ENCODE measurements around the gene DISP2. TPM values are rescaled to one million over a fixed set of nuclear protein-coding genes. Genes with fewer than 3 reads are reported as not detected.

Gene DISP2
- total and polyA plus RNA-seq, 9 of the 15 experiments (the other 6 are each of a cell fraction or from before 2014, with no cell fraction given) = 0.06 to 0.89 (median 0.15) TPM; not detected in 1

DNA sequence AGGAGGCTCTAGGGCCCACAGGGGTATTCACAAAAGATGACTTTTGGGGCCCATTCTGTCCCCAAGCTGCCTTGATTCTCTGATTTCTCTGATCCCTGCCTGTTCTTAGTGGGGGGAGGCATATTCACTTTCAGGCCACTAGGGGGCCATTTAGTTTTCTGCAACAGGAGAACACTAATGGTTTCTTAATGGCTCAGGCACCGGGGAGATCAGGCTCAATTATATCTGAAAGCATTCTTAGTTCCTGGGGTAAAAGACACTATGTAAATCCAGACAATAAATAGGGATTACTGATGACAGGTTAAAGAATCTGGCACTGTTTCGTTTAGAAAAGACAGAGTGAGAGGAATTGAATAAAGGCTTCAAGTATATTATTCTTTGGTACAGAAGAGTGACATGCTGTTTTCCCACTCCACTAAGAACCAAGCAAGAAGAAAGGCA is 37.1 kb upstream of the DISP2 start (continued):
- no peak for TF ChIP-seq TOE1 (IDR thresholded peaks at IDR 0.05; ENCODE audit: borderline replicate concordance)
- TF ChIP-seq TOE1 (CRISPR knock-in tag; IDR thresholded peaks at IDR 0.05; ENCODE audit: borderline replicate concordance, low read depth) = no peak
- TF ChIP-seq TCFL5 (CRISPR knock-in tag; conservative IDR thresholded peaks at IDR 0.05) = no peak
- no peak for TF ChIP-seq NBN (IDR thresholded peaks at IDR 0.05; ENCODE audit: low read depth)
- TF ChIP-seq BRF1 (IDR thresholded peaks at IDR 0.05; ENCODE audit: borderline replicate concordance, extremely low read depth, insufficient read length) = no peak
- no peak for TF ChIP-seq ZNF707 (CRISPR knock-in tag; conservative IDR thresholded peaks at IDR 0.05)
- TF ChIP-seq, protein P1, sequence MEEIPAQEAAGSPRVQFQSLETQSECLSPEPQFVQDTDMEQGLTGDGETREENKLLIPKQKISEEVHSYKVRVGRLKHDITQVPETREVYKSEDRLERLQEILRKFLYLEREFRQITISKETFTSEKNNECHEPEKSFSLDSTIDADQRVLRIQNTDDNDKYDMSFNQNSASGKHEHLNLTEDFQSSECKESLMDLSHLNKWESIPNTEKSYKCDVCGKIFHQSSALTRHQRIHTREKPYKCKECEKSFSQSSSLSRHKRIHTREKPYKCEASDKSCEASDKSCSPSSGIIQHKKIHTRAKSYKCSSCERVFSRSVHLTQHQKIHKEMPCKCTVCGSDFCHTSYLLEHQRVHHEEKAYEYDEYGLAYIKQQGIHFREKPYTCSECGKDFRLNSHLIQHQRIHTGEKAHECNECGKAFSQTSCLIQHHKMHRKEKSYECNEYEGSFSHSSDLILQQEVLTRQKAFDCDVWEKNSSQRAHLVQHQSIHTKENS (CRISPR knock-in tag; IDR thresholded peaks at IDR 0.05) = no peak
- TF ChIP-seq, protein P2, sequence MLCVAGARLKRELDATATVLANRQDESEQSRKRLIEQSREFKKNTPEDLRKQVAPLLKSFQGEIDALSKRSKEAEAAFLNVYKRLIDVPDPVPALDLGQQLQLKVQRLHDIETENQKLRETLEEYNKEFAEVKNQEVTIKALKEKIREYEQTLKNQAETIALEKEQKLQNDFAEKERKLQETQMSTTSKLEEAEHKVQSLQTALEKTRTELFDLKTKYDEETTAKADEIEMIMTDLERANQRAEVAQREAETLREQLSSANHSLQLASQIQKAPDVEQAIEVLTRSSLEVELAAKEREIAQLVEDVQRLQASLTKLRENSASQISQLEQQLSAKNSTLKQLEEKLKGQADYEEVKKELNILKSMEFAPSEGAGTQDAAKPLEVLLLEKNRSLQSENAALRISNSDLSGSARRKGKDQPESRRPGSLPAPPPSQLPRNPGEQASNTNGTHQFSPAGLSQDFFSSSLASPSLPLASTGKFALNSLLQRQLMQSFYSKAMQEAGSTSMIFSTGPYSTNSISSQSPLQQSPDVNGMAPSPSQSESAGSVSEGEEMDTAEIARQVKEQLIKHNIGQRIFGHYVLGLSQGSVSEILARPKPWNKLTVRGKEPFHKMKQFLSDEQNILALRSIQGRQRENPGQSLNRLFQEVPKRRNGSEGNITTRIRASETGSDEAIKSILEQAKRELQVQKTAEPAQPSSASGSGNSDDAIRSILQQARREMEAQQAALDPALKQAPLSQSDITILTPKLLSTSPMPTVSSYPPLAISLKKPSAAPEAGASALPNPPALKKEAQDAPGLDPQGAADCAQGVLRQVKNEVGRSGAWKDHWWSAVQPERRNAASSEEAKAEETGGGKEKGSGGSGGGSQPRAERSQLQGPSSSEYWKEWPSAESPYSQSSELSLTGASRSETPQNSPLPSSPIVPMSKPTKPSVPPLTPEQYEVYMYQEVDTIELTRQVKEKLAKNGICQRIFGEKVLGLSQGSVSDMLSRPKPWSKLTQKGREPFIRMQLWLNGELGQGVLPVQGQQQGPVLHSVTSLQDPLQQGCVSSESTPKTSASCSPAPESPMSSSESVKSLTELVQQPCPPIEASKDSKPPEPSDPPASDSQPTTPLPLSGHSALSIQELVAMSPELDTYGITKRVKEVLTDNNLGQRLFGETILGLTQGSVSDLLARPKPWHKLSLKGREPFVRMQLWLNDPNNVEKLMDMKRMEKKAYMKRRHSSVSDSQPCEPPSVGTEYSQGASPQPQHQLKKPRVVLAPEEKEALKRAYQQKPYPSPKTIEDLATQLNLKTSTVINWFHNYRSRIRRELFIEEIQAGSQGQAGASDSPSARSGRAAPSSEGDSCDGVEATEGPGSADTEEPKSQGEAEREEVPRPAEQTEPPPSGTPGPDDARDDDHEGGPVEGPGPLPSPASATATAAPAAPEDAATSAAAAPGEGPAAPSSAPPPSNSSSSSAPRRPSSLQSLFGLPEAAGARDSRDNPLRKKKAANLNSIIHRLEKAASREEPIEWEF (CRISPR knock-in tag; IDR thresholded peaks at IDR 0.05) = no peak
- no peak for TF ChIP-seq HMG20A (CRISPR knock-in tag; conservative IDR thresholded peaks at IDR 0.05)
- TF ChIP-seq YY1 (IDR thresholded peaks at IDR 0.05; ENCODE audit: borderline replicate concordance in 1 of 3, control insufficient read depth in 1 of 3, extremely low read depth in 1 of 3, insufficient read depth in 3 of 3, insufficient read length in 1 of 3, insufficient replicate concordance in 2 of 3, low read depth in 1 of 3, low read length in 2 of 3) = peak in 1 of 3 experiments; percentile 26
- TF ChIP-seq, protein P3, sequence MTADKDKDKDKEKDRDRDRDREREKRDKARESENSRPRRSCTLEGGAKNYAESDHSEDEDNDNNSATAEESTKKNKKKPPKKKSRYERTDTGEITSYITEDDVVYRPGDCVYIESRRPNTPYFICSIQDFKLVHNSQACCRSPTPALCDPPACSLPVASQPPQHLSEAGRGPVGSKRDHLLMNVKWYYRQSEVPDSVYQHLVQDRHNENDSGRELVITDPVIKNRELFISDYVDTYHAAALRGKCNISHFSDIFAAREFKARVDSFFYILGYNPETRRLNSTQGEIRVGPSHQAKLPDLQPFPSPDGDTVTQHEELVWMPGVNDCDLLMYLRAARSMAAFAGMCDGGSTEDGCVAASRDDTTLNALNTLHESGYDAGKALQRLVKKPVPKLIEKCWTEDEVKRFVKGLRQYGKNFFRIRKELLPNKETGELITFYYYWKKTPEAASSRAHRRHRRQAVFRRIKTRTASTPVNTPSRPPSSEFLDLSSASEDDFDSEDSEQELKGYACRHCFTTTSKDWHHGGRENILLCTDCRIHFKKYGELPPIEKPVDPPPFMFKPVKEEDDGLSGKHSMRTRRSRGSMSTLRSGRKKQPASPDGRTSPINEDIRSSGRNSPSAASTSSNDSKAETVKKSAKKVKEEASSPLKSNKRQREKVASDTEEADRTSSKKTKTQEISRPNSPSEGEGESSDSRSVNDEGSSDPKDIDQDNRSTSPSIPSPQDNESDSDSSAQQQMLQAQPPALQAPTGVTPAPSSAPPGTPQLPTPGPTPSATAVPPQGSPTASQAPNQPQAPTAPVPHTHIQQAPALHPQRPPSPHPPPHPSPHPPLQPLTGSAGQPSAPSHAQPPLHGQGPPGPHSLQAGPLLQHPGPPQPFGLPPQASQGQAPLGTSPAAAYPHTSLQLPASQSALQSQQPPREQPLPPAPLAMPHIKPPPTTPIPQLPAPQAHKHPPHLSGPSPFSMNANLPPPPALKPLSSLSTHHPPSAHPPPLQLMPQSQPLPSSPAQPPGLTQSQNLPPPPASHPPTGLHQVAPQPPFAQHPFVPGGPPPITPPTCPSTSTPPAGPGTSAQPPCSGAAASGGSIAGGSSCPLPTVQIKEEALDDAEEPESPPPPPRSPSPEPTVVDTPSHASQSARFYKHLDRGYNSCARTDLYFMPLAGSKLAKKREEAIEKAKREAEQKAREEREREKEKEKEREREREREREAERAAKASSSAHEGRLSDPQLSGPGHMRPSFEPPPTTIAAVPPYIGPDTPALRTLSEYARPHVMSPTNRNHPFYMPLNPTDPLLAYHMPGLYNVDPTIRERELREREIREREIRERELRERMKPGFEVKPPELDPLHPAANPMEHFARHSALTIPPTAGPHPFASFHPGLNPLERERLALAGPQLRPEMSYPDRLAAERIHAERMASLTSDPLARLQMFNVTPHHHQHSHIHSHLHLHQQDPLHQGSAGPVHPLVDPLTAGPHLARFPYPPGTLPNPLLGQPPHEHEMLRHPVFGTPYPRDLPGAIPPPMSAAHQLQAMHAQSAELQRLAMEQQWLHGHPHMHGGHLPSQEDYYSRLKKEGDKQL (CRISPR knock-in tag; IDR thresholded peaks at IDR 0.05; ENCODE audit: borderline replicate concordance) = no peak
- TF ChIP-seq, protein P4, sequence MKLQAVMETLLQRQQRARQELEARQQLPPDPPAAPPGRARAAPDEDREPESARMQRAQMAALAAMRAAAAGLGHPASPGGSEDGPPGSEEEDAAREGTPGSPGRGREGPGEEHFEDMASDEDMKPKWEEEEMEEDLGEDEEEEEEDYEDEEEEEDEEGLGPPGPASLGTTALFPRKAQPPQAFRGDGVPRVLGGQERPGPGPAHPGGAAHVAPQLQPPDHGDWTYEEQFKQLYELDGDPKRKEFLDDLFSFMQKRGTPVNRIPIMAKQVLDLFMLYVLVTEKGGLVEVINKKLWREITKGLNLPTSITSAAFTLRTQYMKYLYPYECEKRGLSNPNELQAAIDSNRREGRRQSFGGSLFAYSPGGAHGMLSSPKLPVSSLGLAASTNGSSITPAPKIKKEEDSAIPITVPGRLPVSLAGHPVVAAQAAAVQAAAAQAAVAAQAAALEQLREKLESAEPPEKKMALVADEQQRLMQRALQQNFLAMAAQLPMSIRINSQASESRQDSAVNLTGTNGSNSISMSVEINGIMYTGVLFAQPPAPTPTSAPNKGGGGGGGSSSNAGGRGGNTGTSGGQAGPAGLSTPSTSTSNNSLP (IDR thresholded peaks at IDR 0.05; ENCODE audit: borderline replicate concordance, low read depth, low read length) = no peak

Measured in K562 (cell line).